Progenitor cell of endocrine pancreas (in vitro differentiated cells): ENCODE measurements around the gene PSMA7. TPM values are rescaled to one million over a fixed set of nuclear protein-coding genes. Genes with fewer than 3 reads are reported as not detected.

Experiments used
- DNase-seq: peaks from one replicate; pipeline ENCODE4 v3.0.0; 2021; ENCODE audit warnings: low spot score; ENCODE audit not compliant: unreplicated experiment
- H3K27ac Mint-ChIP-seq: 2 replicates; pipeline ENCODE4 v1.8.0; 2021; ENCODE audit warnings: mild to moderate bottlenecking, moderate library complexity, mixed read lengths
- H3K27me3 Mint-ChIP-seq: 2 replicates; pipeline ENCODE4 v1.8.0; 2021; ENCODE audit warnings: mixed read lengths
- H3K36me3 Mint-ChIP-seq: 2 replicates; pipeline ENCODE4 v1.8.0; 2022; ENCODE audit warnings: mixed read lengths; ENCODE audit not compliant: insufficient read depth
- H3K4me1 Mint-ChIP-seq: 2 replicates; pipeline ENCODE4 v1.8.0; 2021; ENCODE audit warnings: low read depth, mixed read lengths
- H3K4me3 Mint-ChIP-seq: 2 replicates; pipeline ENCODE4 v1.8.0; 2021; ENCODE audit warnings: low read depth, mild to moderate bottlenecking, moderate library complexity, mixed read lengths
- H3K9me3 Mint-ChIP-seq: 2 replicates; pipeline ENCODE4 v1.8.0; 2021; ENCODE audit warnings: low read depth, mixed read lengths
- total RNA-seq: library from RNA; stranded (reverse); gene quantifications from 2 replicates; pipeline ENCODE4 v1.2.1, GENCODE V29; 2021
- TF ChIP-seq, protein P1 (sequence below): fragments of 200-600 bp; sonication (generic); IDR thresholded peaks from one replicate; pipeline ENCODE4 v1.5.0; 2021; ENCODE audit warnings: antibody characterized with exemption, mild to moderate bottlenecking; ENCODE audit not compliant: unreplicated experiment

Gene PSMA7
- total RNA-seq, 1 donor from 2014 or later: 221 TPM

DNA sequence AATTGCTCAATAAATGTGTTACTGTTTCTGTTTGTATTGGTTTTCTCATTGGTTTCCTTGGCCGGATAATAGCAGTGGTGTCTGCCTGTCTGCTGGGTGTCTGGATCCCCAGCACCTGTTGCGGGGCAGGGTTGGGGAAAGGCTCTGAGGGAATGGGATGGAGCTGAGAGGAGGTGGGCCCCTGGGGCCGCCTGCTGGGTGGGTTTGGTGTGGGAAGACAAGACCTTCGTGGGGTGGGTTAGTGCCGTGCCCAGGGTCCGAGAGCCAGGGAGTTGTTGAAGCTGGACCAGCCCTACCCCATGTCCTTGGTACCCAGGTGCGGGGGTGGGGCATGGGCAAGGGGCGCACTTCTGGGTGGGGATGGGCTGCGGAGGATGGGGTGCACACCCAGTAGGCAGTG lies 4.3 kb upstream of the PSMA7 start:
- Mint-ChIP-seq H3K27ac (no peak overlapping the region), H3K9me3 (no peaks in the 10 kb centered on the region), H3K27me3 (no peaks in the 10 kb centered on the region), H3K4me3 (no peak overlapping the region), H3K36me3 (peaks cover 2% of the 10 kb centered on the region), H3K4me1 (peaks cover 13% of the 10 kb centered on the region)
- TF ChIP-seq, protein P1, sequence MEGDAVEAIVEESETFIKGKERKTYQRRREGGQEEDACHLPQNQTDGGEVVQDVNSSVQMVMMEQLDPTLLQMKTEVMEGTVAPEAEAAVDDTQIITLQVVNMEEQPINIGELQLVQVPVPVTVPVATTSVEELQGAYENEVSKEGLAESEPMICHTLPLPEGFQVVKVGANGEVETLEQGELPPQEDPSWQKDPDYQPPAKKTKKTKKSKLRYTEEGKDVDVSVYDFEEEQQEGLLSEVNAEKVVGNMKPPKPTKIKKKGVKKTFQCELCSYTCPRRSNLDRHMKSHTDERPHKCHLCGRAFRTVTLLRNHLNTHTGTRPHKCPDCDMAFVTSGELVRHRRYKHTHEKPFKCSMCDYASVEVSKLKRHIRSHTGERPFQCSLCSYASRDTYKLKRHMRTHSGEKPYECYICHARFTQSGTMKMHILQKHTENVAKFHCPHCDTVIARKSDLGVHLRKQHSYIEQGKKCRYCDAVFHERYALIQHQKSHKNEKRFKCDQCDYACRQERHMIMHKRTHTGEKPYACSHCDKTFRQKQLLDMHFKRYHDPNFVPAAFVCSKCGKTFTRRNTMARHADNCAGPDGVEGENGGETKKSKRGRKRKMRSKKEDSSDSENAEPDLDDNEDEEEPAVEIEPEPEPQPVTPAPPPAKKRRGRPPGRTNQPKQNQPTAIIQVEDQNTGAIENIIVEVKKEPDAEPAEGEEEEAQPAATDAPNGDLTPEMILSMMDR: no peak
- no peak for DNase-seq

DNA sequence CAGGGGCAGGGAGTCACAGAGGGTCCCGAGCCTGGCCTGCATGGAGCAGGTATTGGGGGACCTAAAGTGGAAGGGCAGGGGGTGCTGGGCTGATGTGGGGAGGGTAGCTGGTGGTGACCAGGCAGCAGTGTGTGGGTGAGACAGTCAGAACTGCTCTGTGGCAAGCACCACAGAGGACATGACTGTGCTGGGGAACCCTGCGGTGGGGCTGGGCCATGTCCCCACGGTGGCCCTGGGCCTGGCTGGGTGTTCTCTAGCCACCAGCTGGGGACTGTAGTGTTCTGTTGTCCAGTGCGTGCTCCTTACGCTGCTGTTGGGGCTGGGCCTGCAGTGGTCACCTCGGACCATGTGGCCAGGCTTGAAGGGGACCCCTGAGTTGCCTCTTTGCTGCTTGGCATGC lies 3.9 kb upstream of the PSMA7 start:
- no peaks in the 10 kb centered on the region for H3K27me3 Mint-ChIP-seq
- H3K4me3 Mint-ChIP-seq: no peak overlapping the region
- no peak for DNase-seq
- no peaks in the 10 kb centered on the region for H3K9me3 Mint-ChIP-seq
- H3K27ac Mint-ChIP-seq: peak overlapping the region; percentile 41
- peaks cover 15% of the 10 kb centered on the region for H3K4me1 Mint-ChIP-seq
- no peaks in the 10 kb centered on the region for H3K36me3 Mint-ChIP-seq
- TF ChIP-seq, protein P1: no peak

DNA sequence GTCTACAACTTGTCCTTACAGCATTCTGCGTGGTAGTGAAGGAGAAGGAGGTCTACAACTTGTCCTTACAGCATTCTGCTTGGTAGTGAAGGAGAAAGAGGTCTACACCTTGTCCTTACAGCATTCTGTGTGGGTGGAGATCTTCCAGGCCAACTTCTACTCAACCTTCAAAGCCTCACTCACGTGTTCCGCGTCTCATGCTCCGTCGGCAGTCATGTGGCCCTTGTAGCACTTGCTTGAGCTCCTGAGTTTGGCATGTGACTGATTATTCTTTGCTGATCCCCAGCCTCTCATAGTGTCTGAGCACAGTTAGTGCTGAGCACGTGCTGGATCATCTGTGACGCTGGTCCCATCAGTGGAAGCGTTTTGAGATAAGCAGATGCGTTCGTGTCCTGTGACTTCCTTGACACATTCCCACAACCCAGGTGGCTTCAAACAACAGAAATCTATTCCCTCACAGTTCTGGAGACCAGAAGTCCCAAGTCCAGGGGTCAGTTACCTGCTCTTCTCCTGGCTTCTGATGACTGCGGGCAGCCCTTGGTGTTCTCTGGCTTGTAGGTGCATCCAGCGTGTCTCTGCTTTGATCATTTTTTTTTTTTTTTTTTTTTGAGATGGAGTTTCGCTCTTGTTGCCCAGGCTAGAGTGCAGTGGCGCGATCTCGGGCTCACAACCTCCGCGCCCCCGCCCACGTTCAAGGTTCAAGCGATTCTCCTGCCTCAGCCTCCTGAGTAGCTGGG lies 3.0 kb upstream of the PSMA7 start:
- Mint-ChIP-seq H3K4me1 (peaks cover 25% of the 10 kb centered on the region), H3K4me3 (peak overlapping the region; percentile 84), H3K9me3 (no peaks in the 10 kb centered on the region), H3K27me3 (no peaks in the 10 kb centered on the region), H3K36me3 (no peaks in the 10 kb centered on the region), H3K27ac (no peak overlapping the region)
- DNase-seq: no peak
- TF ChIP-seq, protein P1: no peak

DNA sequence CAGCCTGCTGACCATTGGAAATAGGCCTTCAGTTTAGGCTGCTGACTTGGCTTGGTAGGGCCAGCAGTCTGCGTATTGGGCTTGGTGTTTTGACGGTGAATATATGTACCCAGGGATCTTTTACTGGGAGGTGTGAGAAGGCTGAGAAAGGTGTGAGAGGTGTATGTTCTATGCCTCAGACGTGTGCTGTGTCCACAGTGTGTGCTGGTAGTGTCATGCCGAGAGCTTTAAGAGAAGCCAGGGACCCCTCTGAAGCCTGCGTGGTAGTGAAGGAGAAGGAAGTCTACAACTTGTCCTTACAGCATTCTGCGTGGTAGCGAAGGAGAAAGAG lies 2.5 kb upstream of the PSMA7 start:
- H3K4me3 Mint-ChIP-seq: peak overlapping the region; percentile 84
- H3K27ac Mint-ChIP-seq: no peak overlapping the region
- H3K9me3 Mint-ChIP-seq: no peaks in the 10 kb centered on the region
- H3K27me3 Mint-ChIP-seq: no peaks in the 10 kb centered on the region
- no peak for DNase-seq
- TF ChIP-seq, protein P1: no peak
- peaks cover 2% of the 10 kb centered on the region for H3K36me3 Mint-ChIP-seq
- H3K4me1 Mint-ChIP-seq: peaks cover 27% of the 10 kb centered on the region

DNA sequence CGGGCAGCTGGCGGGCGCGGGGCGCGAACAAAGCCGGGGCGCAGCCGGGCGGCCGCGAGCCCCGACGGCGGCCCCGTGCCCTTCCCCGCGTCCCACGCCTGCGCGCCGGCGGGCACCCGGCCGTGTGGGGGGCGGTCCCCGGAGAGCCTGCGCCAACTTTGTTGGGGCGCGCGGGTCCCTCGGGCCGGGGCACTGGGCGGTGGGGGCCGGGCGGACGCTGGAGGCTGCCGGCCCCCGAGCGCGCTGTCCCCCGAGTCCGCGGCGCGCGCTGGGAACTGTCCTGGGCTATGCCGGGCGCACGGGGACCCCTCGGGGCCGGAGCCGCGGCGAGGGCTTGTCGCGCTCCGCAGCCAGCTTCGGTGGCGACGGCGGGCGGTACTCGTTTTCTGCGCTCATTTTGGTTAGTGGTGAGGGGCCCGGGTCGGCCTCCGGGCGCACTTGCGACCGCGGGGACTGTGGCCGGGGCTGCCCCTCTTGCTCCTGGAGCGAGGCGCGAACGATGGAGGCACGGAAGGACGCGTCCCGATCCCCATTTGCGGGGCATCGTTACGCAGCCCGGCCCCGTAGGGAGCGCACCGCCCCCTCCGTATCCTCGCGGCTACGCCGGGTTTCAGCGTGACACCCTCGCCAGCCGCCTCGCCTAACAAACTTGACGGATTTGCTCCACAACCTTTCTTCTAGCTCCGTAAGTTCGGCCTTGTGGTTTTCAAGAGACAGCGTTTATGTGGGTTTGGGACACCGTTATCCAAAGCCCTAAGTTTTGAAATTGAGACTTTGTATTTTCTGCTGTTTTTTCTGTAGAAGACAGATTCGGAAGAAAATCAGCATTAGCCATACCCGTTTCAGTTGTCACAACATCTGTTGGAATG lies 997 bp upstream of the PSMA7 start:
- Mint-ChIP-seq H3K27me3 (no peaks in the 10 kb centered on the region), H3K4me1 (peaks cover 29% of the 10 kb centered on the region), H3K36me3 (peaks cover 5% of the 10 kb centered on the region), H3K27ac (peak overlapping the region; percentile 96), H3K4me3 (peak overlapping the region; percentile 84), H3K9me3 (no peaks in the 10 kb centered on the region)
- TF ChIP-seq, protein P1: no peak
- no peak for DNase-seq
